HFFc6 (cell line): ENCODE results near the gene ZC3HAV1. TPM values are rescaled to one million over a fixed set of nuclear protein-coding genes. Genes with fewer than 3 reads are reported as not detected.
"Not testable (repeated sequence)": the region's sequence is repeated elsewhere in the genome, so short reads cannot be mapped to it uniquely, and the experiment has no call there.

Experiments
- DNase-seq: peaks from one replicate; pipeline ENCODE4 v3.0.0-alpha.2; 2018
- H3K27ac Mint-ChIP-seq: 2 replicates; pipeline ENCODE4 v1.8.0; 2020; ENCODE audit warnings: mild to moderate bottlenecking, mixed read lengths
- H3K27me3 Mint-ChIP-seq: 2 replicates; pipeline ENCODE4 v1.8.0; 2021; ENCODE audit warnings: mild to moderate bottlenecking, moderate library complexity, mixed read lengths; ENCODE audit not compliant: insufficient read depth
- H3K36me3 Mint-ChIP-seq: 2 replicates; pipeline ENCODE4 v1.8.0; 2021; ENCODE audit warnings: low read depth, mixed read lengths
- H3K4me1 Mint-ChIP-seq: 2 replicates; pipeline ENCODE4 v1.8.0; 2020; ENCODE audit warnings: low read depth, mixed read lengths
- H3K4me3 Mint-ChIP-seq: 2 replicates; pipeline ENCODE4 v1.8.0; 2020; ENCODE audit warnings: mild to moderate bottlenecking, moderate library complexity, mixed read lengths
- H3K9me3 Mint-ChIP-seq: 2 replicates; pipeline ENCODE4 v1.8.0; 2020; ENCODE audit warnings: mild to moderate bottlenecking, mixed read lengths
- CTCF ChIP-seq: fragments of 200-600 bp; sonication (generic); IDR thresholded peaks from 2 replicates; pipeline ENCODE4 v1.5.0; 2021; ENCODE audit warnings: antibody characterized with exemption, mild to moderate bottlenecking
- total RNA-seq, 6 experiments: library from RNA; stranded (reverse); fragmentation: NEBNext Ultra II Directional; extraction: Animal tissue kit (Norgen Biotek cat#: 25700); gene quantifications; 2 replicates in 1 of 6; 3 replicates in 5 of 6; pipeline ENCODE4 v1.2.3, GENCODE V29; 2021

ZC3HAV1 gene
- total RNA-seq, 6 experiments from 2014 or later = 29.4 to 36.1 (median 33.1) TPM

- H3K4me1 Mint-ChIP-seq = peaks cover 50% of the 10 kb centered on the region
- H3K27me3 Mint-ChIP-seq = peaks cover 1% of the 10 kb centered on the region; the same call in 1 of the 2 replicates
- no peaks in the 10 kb centered on the region for H3K9me3 Mint-ChIP-seq
- peak overlapping the region; percentile 91 for H3K27ac Mint-ChIP-seq
- H3K36me3 Mint-ChIP-seq = peaks cover 15% of the 10 kb centered on the region; the same call in 1 of the 2 replicates
- no peak for DNase-seq
- no peak for TF ChIP-seq CTCF
- H3K4me3 Mint-ChIP-seq = peak overlapping the region; percentile 97
Observed at GRCh38 chr7:139106959-139107358, 2.6 kb downstream of the ZC3HAV1 start.

- Mint-ChIP-seq H3K4me1 (peaks cover 44% of the 10 kb centered on the region), H3K36me3 (peaks cover 15% of the 10 kb centered on the region; the same call in 1 of the 2 replicates)
- not testable (repeated sequence) for H3K27ac Mint-ChIP-seq, DNase-seq, H3K27me3 Mint-ChIP-seq, H3K9me3 Mint-ChIP-seq, H3K4me3 Mint-ChIP-seq
Observed at GRCh38 chr7:139106227-139106626, 3.3 kb downstream of the ZC3HAV1 start.

- no peaks in the 10 kb centered on the region for H3K27me3 Mint-ChIP-seq
- no peak for TF ChIP-seq CTCF
- H3K36me3 Mint-ChIP-seq = peaks cover 15% of the 10 kb centered on the region; the same call in 1 of the 2 replicates
- no peak for DNase-seq
- H3K9me3 Mint-ChIP-seq = no peaks in the 10 kb centered on the region
- peaks cover 38% of the 10 kb centered on the region for H3K4me1 Mint-ChIP-seq
- no peak overlapping the region for H3K27ac Mint-ChIP-seq
- no peak overlapping the region; the same call in 1 of the 2 replicates for H3K4me3 Mint-ChIP-seq
Observed at GRCh38 chr7:139105484-139105883, 4.0 kb downstream of the ZC3HAV1 start.

- peaks cover 36% of the 10 kb centered on the region for H3K4me1 Mint-ChIP-seq
- no peaks in the 10 kb centered on the region for H3K27me3 Mint-ChIP-seq
- TF ChIP-seq CTCF = no peak
- no peak overlapping the region for H3K27ac Mint-ChIP-seq
- DNase-seq = no peak
- no peaks in the 10 kb centered on the region for H3K9me3 Mint-ChIP-seq
- H3K4me3 Mint-ChIP-seq = no peak overlapping the region
- H3K36me3 Mint-ChIP-seq = peaks cover 15% of the 10 kb centered on the region; the same call in 1 of the 2 replicates
Observed at GRCh38 chr7:139104091-139104450, 5.4 kb downstream of the ZC3HAV1 start.

GRCh38 chr7:139103057-139103815, 6.3 kb downstream of the ZC3HAV1 start:
- no peak overlapping the region for H3K4me3 Mint-ChIP-seq
- no peaks in the 10 kb centered on the region for H3K9me3 Mint-ChIP-seq
- H3K27ac Mint-ChIP-seq = no peak overlapping the region
- TF ChIP-seq CTCF = no peak
- H3K36me3 Mint-ChIP-seq = peaks cover 13% of the 10 kb centered on the region; the same call in 1 of the 2 replicates
- no peak for DNase-seq
- H3K27me3 Mint-ChIP-seq = no peaks in the 10 kb centered on the region
- peaks cover 39% of the 10 kb centered on the region for H3K4me1 Mint-ChIP-seq

- not testable (repeated sequence) for H3K27me3 Mint-ChIP-seq, DNase-seq
Observed at GRCh38 chr7:139101637-139102158, 7.8 kb downstream of the ZC3HAV1 start.

More at GRCh38 chr7:139101637-139102158, 7.8 kb downstream of the ZC3HAV1 start:
- not testable (repeated sequence) for H3K27ac Mint-ChIP-seq, H3K4me3 Mint-ChIP-seq, H3K36me3 Mint-ChIP-seq, H3K9me3 Mint-ChIP-seq
- peaks cover 24% of the 10 kb centered on the region for H3K4me1 Mint-ChIP-seq
